KMS-11 (cell line): ENCODE results near the gene MYO16.

Experiments used
- H2AFZ ChIP-seq: fragments of 200-600 bp; sonication (generic); 2 replicates; pipeline ENCODE4 v1.6.1; 2016; ENCODE audit warnings: antibody characterized with exemption, mixed run types, low read depth
- H3K27ac ChIP-seq: fragments of 200-600 bp; sonication (generic); 2 replicates; pipeline ENCODE4 v1.6.1; 2016; ENCODE audit warnings: mild to moderate bottlenecking, mixed run types
- H3K27me3 ChIP-seq: fragments of 200-600 bp; sonication (generic); 2 replicates; pipeline ENCODE4 v1.6.1; 2017; ENCODE audit warnings: mild to moderate bottlenecking, low read depth, mixed run types, moderate library complexity; ENCODE audit not compliant: insufficient read depth
- H3K36me3 ChIP-seq: fragments of 200-600 bp; sonication (generic); 2 replicates; pipeline ENCODE4 v1.6.1; 2017; ENCODE audit warnings: mild to moderate bottlenecking, mixed run types; ENCODE audit not compliant: insufficient read depth
- H3K4me1 ChIP-seq: fragments of 200-600 bp; sonication (generic); 2 replicates; pipeline ENCODE4 v1.6.1; 2016; ENCODE audit warnings: mild to moderate bottlenecking, low read depth, mixed run types; ENCODE audit not compliant: poor library complexity, severe bottlenecking
- H3K4me2 ChIP-seq: fragments of 200-600 bp; sonication (generic); 2 replicates; pipeline ENCODE4 v1.7.0; 2016; ENCODE audit warnings: mild to moderate bottlenecking, mixed run types
- H3K4me3 ChIP-seq: fragments of 200-600 bp; sonication (generic); IDR thresholded peaks from 2 replicates; pipeline ENCODE4 v1.6.1; 2017; ENCODE audit warnings: low read depth, low read length, mixed read lengths; ENCODE audit not compliant: insufficient read depth
- H3K79me2 ChIP-seq: fragments of 200-600 bp; sonication (generic); 2 replicates; pipeline ENCODE4 v1.6.1; 2016; ENCODE audit warnings: low read depth, mixed run types; ENCODE audit not compliant: insufficient read depth
- H3K9ac ChIP-seq: fragments of 200-600 bp; sonication (generic); 2 replicates; pipeline ENCODE4 v1.6.1; 2016; ENCODE audit warnings: mild to moderate bottlenecking, mixed run types
- H4K20me1 ChIP-seq: fragments of 200-600 bp; sonication (generic); 2 replicates; pipeline ENCODE4 v1.6.1; 2016; ENCODE audit warnings: mild to moderate bottlenecking, mixed run types; ENCODE audit not compliant: insufficient read depth
- TF ChIP-seq, protein P1 (sequence below): fragments of 200-600 bp; sonication (generic); conservative IDR thresholded peaks from 2 replicates; pipeline ENCODE4 v1.6.1; 2017; ENCODE audit warnings: low read depth, mild to moderate bottlenecking, antibody characterized with exemption, low read length, moderate library complexity, mixed read lengths

The MYO16 gene

GRCh38 chr13:108850691-108851090, 221.3 kb downstream of the MYO16 start:
- Histone ChIP-seq H3K27me3 (no peaks in the 10 kb centered on the region), H3K4me1 (no peaks in the 10 kb centered on the region), H3K9ac (no peak overlapping the region), H3K36me3 (no peaks in the 10 kb centered on the region), H4K20me1 (no peaks in the 10 kb centered on the region), H3K27ac (no peak overlapping the region), H3K79me2 (no peaks in the 10 kb centered on the region), H3K4me3 (no peak overlapping the region), H3K4me2 (no peak overlapping the region), H2AFZ (no peak overlapping the region)
- TF ChIP-seq, protein P1, sequence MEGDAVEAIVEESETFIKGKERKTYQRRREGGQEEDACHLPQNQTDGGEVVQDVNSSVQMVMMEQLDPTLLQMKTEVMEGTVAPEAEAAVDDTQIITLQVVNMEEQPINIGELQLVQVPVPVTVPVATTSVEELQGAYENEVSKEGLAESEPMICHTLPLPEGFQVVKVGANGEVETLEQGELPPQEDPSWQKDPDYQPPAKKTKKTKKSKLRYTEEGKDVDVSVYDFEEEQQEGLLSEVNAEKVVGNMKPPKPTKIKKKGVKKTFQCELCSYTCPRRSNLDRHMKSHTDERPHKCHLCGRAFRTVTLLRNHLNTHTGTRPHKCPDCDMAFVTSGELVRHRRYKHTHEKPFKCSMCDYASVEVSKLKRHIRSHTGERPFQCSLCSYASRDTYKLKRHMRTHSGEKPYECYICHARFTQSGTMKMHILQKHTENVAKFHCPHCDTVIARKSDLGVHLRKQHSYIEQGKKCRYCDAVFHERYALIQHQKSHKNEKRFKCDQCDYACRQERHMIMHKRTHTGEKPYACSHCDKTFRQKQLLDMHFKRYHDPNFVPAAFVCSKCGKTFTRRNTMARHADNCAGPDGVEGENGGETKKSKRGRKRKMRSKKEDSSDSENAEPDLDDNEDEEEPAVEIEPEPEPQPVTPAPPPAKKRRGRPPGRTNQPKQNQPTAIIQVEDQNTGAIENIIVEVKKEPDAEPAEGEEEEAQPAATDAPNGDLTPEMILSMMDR: no peak

DNA sequence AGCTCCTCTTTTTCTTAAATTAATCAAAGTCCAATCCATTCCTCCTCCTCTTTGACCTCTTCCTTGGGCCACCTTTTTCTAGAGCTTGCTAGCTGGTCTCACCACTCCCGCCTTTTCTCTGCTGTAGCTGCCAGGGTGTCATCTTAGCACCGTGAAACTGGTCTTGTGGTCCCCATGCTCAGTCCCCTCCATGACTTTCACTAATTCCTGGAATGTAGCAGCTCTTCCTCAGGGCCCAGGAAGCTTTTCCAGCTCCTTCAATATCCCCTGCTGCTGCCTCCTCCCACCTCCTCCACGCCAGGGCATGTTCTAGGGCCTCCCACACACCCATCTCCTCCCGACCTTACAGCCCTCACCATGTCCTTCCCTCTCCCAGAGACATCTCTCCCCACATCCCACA, 222.2 kb downstream of the MYO16 start:
- Histone ChIP-seq H2AFZ (no peak overlapping the region), H4K20me1 (no peaks in the 10 kb centered on the region), H3K36me3 (no peaks in the 10 kb centered on the region), H3K27me3 (no peaks in the 10 kb centered on the region), H3K9ac (no peak overlapping the region), H3K27ac (no peak overlapping the region), H3K4me1 (no peaks in the 10 kb centered on the region), H3K4me2 (no peak overlapping the region), H3K4me3 (no peak overlapping the region), H3K79me2 (no peaks in the 10 kb centered on the region)
- TF ChIP-seq, protein P1: no peak

GRCh38 chr13:108853031-108853430, 223.6 kb downstream of the MYO16 start:
- Histone ChIP-seq H3K27ac (no peak overlapping the region), H3K36me3 (no peaks in the 10 kb centered on the region), H3K79me2 (no peaks in the 10 kb centered on the region), H3K4me2 (no peak overlapping the region), H3K4me1 (no peaks in the 10 kb centered on the region), H4K20me1 (no peaks in the 10 kb centered on the region), H3K9ac (no peak overlapping the region), H2AFZ (no peak overlapping the region), H3K27me3 (no peaks in the 10 kb centered on the region), H3K4me3 (no peak overlapping the region)
- TF ChIP-seq, protein P1: no peak

DNA sequence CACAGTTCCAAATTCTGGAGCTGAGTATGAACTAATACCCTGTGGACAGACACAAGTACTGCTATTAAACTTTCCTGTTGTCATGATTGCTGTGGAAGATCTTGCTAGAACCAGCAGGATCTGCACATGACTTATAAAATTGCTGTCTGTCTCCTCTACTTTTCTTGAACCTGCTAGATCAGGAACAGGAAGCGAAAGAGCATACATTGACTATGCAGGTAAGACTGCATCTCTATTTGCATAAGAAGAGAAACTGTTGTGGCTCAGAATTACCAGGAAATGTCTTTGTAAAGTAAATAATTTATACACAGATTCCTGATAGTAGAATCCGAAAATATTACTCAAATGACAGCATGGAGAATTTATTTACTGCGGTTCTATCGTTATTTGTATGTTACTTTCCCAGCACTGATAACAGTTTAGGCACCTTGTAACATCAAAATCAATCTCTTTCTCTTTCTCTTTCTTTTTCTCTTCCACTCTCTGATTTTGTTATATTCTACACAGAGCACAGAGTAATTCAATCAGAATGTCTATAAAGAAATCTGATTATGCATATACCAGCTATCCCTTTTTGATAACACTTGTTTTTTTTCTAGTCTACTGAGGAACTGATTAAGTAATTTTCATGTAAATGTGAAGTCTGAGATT, 226.5 kb downstream of the MYO16 start:
- TF ChIP-seq, protein P1: no peak
- no peak overlapping the region for H3K9ac ChIP-seq
- H3K79me2 ChIP-seq: no peaks in the 10 kb centered on the region
- H4K20me1 ChIP-seq: no peaks in the 10 kb centered on the region
- no peak overlapping the region for H3K27ac ChIP-seq
- H3K4me1 ChIP-seq: no peaks in the 10 kb centered on the region
- no peak overlapping the region for H3K4me3 ChIP-seq
- no peaks in the 10 kb centered on the region for H3K27me3 ChIP-seq
- H2AFZ ChIP-seq: no peak overlapping the region
- H3K4me2 ChIP-seq: no peak overlapping the region
- no peaks in the 10 kb centered on the region for H3K36me3 ChIP-seq
